AG09319 (cell line): ENCODE data around the gene BLMH.

Source experiments
- DNase-seq: peaks from one replicate; pipeline ENCODE4 v3.0.0-alpha.2; 2010; ENCODE audit warnings: low read depth; ENCODE audit errors: extremely low read depth
- TF ChIP-seq, protein P1 (sequence below): IDR thresholded peaks from 2 replicates; pipeline ENCODE4 v1.5.1; 2011; ENCODE audit warnings: low read depth, mild to moderate bottlenecking, inconsistent platforms, low read length, moderate library complexity

Gene BLMH

DNA sequence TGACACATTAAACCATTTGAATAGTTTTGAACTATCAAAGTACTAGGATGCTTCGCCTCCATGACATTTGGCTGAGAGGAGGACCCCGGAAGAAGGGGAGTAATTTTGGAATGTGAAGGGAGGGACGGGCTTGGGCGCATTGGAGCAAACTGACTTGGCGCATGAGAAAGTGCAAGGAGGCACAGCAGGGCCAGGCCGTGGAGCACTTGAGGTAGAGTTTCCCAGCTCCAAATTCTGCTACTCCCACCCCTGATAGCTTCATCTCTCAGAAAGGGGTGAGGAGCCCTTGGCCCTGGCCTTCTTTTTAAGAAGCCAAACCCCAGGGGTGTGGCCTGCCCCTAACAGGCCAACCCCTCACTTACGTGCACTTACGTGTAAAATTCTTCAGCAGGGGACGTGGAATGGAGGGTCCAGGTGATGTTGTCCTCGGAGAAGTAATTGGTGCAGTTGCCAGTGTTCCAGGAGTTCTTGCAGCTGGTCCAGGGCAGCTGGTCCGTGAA, 73.9 kb downstream of the BLMH start:
- TF ChIP-seq, protein P1, sequence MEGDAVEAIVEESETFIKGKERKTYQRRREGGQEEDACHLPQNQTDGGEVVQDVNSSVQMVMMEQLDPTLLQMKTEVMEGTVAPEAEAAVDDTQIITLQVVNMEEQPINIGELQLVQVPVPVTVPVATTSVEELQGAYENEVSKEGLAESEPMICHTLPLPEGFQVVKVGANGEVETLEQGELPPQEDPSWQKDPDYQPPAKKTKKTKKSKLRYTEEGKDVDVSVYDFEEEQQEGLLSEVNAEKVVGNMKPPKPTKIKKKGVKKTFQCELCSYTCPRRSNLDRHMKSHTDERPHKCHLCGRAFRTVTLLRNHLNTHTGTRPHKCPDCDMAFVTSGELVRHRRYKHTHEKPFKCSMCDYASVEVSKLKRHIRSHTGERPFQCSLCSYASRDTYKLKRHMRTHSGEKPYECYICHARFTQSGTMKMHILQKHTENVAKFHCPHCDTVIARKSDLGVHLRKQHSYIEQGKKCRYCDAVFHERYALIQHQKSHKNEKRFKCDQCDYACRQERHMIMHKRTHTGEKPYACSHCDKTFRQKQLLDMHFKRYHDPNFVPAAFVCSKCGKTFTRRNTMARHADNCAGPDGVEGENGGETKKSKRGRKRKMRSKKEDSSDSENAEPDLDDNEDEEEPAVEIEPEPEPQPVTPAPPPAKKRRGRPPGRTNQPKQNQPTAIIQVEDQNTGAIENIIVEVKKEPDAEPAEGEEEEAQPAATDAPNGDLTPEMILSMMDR = no peak
- DNase-seq = no peak

DNA sequence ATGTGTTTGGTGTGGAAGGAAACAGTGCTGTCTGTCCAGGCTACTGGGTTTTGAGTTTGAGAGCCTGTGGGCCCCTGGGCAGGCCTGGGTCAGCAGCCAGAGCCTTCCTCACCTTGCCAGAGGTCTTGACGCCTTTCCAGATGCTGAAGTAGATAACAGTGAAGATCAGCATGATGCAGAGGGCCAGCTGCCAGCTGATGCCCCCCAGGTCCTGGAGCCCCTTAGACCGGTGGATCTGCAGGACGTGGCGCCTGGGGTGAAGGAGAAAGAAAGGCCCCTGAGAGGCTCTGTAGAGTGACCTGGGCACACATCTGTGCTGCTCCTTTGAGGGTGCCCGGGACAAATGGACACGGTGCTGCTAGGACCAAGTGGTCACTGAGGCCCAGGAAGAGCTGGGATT, 74.7 kb downstream of the BLMH start:
- DNase-seq = no peak
- TF ChIP-seq, protein P1 = no peak

DNA sequence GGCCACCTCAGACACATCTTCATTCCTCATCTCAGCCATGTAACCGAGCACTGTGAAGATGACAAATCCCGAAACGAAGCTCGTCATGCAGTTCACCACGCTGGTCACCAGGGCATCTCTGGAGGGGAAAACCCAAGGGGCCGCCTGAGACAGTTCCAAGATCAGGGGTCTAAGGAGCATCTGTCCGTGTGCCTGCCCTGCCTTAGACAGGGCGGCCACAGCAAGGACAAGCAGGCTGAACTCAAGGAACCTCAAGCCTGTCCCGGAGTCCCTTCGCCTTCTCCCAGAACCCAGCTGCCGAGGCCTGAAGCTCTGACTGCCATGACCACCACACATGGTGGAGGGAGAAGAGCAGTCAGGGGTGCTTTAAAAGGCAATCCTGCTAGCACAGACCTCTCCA, 79.0 kb downstream of the BLMH start:
- TF ChIP-seq, protein P1 = no peak
- DNase-seq = no peak

DNA sequence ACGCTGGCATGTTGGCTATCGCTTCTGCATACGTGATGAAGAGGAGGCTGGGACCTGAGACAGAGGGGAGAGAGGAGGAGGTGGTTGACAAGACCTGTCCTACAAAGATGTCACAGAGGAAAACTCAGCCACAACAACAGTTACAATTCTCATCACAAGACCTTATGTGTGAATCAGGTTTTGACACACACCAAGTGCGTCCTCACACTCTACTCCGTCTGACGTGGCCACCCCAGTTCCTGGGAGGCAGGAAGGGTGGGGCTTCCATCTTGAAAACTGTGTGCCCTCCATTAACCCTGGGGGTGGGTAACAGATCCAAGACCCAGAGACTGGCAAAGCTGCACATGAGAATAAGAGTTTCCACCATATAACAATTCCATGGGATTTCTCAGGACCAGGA, 80.4 kb downstream of the BLMH start:
- DNase-seq = no peak
- TF ChIP-seq, protein P1 = no peak

DNA sequence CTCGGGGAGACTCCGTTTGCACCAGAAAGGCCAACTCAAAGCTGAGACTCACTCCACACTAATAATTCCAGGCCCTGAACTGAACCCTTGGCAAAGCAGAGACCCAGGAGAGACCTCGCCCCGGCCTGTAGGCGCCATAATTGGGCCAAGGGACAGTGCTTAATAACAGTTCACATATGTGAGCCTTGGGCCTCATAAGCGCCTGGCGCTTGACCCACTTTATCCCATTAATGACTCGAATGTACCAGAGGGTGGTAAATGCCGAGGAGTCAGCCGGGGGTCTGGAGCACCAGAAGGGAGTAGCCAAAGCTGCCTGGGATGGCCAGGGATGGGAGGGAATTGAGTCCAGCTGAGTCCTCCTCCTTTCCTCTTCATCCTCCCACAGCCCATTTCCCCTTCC, 80.8 kb downstream of the BLMH start:
- no peak for DNase-seq
- TF ChIP-seq, protein P1 = no peak

DNA sequence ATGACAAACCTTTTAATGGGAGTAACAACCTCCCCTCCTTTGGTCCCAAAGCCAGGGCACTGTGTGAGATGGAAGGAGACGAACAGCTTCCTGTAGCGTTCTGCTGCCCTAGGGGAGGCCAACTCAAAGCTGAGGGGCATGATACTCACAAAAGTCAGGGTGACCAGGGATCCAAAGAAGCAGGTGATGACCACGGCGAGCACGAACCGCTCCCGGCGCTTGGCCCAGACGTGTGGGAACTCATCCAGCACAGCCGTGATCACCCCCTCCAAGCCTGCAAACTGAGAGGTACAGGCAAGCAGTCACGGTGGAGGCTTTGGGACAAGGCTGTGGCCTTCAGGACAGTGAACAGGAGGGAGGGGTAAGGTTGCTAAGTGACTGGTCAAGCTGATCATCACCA, 81.4 kb downstream of the BLMH start:
- DNase-seq = no peak
- TF ChIP-seq, protein P1 = no peak

DNA sequence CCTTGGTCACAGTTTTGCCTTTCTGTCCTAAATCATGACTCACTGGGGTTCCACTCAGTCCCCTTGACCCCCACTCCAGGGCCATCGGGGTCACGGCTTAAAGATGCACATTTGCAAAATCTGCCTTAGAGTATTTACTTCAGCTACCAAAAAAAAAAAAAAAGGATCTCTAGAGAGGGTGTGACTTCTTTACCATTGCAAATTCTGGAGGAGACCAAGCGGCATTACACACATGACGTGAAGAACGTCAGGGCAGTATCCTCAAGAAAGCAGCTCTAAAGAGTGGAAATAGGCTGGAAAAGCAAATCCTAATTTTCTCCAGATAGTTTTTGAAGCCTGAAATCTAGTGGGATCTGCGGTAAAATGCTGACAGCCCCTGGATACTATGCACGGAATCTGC, 81.8 kb downstream of the BLMH start:
- no peak for DNase-seq
- TF ChIP-seq, protein P1 = no peak
